Kidney epithelial cell (primary cell): Measurements from ENCODE around the gene NF1. TPM values are rescaled to one million over a fixed set of nuclear protein-coding genes. Genes with fewer than 3 reads are reported as not detected.

ENCODE experiments used
- DNase-seq: peaks from one replicate; pipeline ENCODE4 v3.0.0-alpha.2; 2010; ENCODE audit warnings: low read depth
- H3K27me3 ChIP-seq: 2 replicates; pipeline ENCODE4 v1.6.0; 2011; ENCODE audit warnings: low read length; ENCODE audit not compliant: control insufficient read depth, insufficient read depth
- H3K36me3 ChIP-seq: 2 replicates; pipeline ENCODE4 v1.5.1; 2011; ENCODE audit warnings: low read length; ENCODE audit not compliant: control insufficient read depth, insufficient read depth
- H3K4me3 ChIP-seq: 2 replicates; pipeline ENCODE4 v1.5.1; 2011; ENCODE audit warnings: low read depth, mild to moderate bottlenecking, control low read depth, low read length
- total RNA-seq: library from RNA; depleted of rRNA; stranded (reverse); fragments of >200 nt; gene quantifications from 2 replicates; pipeline ENCODE4 v1.2.3, GENCODE V29; 2015
- TF ChIP-seq, protein P1 (sequence below): IDR thresholded peaks from 2 replicates; pipeline ENCODE4 v1.5.1; 2011; ENCODE audit warnings: mild to moderate bottlenecking, moderate library complexity, low read length, control low read depth, inconsistent platforms; ENCODE audit not compliant: insufficient read depth, poor library complexity, severe bottlenecking

Gene NF1
- total RNA-seq, 1 donor from 2014 or later, result 49.6 TPM

DNA sequence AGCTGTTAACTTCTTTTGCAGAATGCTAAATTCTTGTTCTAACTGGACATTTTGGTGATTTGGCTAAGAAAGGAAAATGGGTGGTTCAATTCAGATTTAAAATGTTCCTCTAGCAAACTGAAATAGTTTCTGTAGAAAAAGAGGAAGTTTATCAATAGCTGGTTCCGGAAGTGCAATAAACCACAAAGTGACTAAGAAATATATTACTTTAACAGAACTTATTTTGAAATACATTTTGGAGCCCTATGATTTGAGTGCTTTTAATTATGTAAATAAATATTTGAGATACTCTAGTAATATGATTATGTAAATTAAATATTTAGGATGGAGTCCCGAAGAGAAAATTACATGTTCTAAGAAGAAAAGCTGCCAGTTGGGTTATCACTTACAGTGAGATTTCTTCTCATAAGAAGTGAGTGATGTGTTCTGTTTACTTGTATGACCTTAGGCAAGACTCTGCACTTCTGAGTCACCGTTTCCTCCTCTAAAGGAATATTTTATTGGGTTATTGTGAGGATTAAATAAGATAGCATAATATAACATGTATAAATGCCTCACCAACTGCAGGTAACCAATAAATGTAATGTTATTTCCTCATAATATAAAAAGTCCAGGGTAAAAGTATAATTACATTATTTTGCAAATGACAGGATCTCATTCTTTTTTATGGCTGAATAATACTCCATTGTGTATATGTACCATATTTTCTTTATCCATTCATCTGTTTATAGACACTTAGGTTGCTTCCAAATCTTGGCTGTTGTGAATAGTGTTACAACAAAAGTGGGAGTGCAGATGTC, 219.4 kb downstream of the NF1 start, which contains the start of gene EVI2B:
TSS of gene EVI2B (minus strand) at position 73 of the 800 bp plus-strand sequence. CDS start 8,445 bp downstream, outside the sequence.
- no peaks in the 10 kb centered on the region for H3K36me3 ChIP-seq
- no peak within 1 kb of the TSS for H3K4me3 ChIP-seq
- no peaks in the 10 kb centered on the region for H3K27me3 ChIP-seq
- TF ChIP-seq, protein P1, sequence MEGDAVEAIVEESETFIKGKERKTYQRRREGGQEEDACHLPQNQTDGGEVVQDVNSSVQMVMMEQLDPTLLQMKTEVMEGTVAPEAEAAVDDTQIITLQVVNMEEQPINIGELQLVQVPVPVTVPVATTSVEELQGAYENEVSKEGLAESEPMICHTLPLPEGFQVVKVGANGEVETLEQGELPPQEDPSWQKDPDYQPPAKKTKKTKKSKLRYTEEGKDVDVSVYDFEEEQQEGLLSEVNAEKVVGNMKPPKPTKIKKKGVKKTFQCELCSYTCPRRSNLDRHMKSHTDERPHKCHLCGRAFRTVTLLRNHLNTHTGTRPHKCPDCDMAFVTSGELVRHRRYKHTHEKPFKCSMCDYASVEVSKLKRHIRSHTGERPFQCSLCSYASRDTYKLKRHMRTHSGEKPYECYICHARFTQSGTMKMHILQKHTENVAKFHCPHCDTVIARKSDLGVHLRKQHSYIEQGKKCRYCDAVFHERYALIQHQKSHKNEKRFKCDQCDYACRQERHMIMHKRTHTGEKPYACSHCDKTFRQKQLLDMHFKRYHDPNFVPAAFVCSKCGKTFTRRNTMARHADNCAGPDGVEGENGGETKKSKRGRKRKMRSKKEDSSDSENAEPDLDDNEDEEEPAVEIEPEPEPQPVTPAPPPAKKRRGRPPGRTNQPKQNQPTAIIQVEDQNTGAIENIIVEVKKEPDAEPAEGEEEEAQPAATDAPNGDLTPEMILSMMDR, result no peak
- DNase-seq, result no peak

DNA sequence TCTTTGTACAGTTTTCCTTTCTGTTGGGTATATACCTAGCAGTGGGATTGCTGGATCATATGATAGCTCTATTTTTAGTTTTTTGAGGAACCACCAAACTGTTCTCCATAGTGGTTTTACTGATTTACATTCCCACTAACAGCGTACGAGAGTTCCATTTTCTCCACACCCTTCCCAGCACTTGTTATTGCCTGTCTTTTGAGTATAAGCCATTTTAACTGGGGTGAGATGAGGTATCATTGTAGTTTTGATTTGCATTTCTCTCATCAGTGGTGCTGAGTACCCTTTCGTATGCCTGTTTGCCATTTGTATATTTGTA, 220.0 kb downstream of the NF1 start:
- Histone ChIP-seq H3K36me3 (no peaks in the 10 kb centered on the region), H3K4me3 (no peak overlapping the region), H3K27me3 (no peaks in the 10 kb centered on the region)
- no peak for DNase-seq
- TF ChIP-seq, protein P1, result no peak

DNA sequence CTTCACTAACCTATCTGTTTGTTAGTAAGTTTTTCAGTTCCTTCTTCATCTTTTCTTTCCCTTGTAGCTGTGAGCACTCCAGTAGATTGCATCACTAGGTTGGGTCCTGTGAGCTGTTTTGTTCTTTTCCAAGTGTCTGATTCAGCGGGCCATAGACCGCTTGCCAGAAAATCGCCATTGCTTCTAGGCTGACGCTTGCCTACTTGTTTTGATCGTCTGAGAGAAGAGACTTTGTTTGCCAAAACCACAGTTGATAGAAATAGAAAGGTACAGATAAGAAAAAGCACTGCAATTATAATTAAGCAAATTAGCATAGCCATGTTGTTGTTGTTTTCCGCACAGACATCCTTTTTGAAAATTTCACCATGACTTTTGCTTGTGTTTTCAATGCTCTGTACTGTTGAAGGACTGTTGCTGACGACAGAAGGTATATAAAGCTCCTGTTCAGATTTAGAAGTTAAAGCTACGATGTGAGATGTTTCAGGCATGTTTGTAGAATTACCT, 223.6 kb downstream of the NF1 start:
- DNase-seq, result no peak
- H3K4me3 ChIP-seq, result no peak overlapping the region
- H3K36me3 ChIP-seq, result no peaks in the 10 kb centered on the region
- TF ChIP-seq, protein P1, result no peak
- no peaks in the 10 kb centered on the region for H3K27me3 ChIP-seq

DNA sequence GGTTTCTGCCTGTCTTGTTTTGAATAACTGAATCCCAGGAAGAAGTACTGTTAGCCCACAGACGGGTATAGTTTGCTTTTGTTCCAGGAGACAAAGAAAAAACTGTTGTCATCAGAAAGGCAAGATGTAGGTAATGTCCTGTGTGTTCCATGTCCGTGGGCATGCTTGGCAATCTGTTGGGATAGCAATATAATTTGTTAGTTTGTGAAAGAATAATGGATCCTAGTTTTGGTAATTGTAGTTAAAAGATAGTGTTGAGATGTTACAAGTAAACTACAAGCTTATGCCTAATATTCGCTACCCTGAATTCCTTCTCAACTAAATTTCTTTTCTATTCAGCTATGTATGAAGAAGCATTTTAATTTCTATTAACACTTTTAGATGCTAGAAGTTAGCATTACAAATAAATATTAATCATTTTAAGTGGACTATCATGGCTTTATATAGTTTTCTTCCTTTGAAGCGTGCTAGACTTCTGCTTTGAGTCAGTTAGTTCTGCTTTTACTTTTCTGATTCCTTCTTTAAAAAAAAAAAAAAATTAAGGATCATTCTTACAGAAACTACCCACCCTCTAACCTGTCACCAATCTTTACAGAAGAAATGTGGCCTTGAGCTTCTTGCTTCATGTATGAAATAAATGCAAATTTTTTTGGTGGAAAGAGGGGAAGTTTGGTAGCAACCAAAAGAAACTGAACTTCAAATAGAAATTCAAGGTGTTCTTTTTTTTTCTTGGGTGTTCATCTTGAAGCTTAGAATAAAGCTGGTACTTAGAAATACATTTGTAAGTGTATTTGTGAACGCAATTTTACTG, 224.3 kb downstream of the NF1 start:
- H3K36me3 ChIP-seq, result no peaks in the 10 kb centered on the region
- TF ChIP-seq, protein P1, result no peak
- no peaks in the 10 kb centered on the region for H3K27me3 ChIP-seq
- DNase-seq, result no peak
- no peak overlapping the region for H3K4me3 ChIP-seq

DNA sequence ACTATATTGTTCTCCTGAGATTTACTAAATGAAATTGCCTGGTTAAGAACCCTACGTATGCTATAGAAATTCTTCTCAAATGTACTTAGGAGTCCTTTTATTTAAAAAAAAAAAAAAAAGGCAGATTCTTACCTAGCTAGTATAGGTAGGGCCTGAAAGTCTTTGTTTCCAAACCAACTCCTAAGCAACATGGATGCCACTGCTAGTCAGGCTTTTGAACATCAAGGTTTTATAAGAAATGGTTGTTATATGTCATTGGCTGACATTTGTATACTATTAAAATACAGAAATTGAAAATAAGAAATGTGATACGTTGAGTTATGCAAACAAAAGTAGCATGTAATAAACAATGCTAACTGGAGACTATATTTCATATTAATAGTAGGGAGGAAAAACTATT, 225.5 kb downstream of the NF1 start:
- H3K27me3 ChIP-seq, result no peaks in the 10 kb centered on the region
- H3K36me3 ChIP-seq, result no peaks in the 10 kb centered on the region
- DNase-seq, result no peak
- TF ChIP-seq, protein P1, result no peak
- no peak overlapping the region for H3K4me3 ChIP-seq
